HG03095 (cell line): ENCODE measurements around the gene GABRG3.

Experiments
- ATAC-seq: cut with Tn5 transposase; IDR thresholded peaks from one replicate; pipeline ENCODE4 v1.9.1; 2021; ENCODE audit warnings: moderate library complexity; ENCODE audit not compliant: unreplicated experiment

Gene GABRG3

GRCh38 chr15:27094235-27094634, 123.3 kb downstream of the GABRG3 start:
- ATAC-seq: no peak

- no peak for ATAC-seq
Observed at GRCh38 chr15:27095886-27096624, 125.1 kb downstream of the GABRG3 start.

GRCh38 chr15:27097506-27097905, 126.5 kb downstream of the GABRG3 start:
- ATAC-seq: no peak

- ATAC-seq: no peak
Observed at GRCh38 chr15:27101982-27102381, 131.0 kb downstream of the GABRG3 start.

- no peak for ATAC-seq
Observed at GRCh38 chr15:27111323-27111722, 140.3 kb downstream of the GABRG3 start.

GRCh38 chr15:27114473-27114872, 143.5 kb downstream of the GABRG3 start:
- no peak for ATAC-seq

GRCh38 chr15:27119695-27120266, 148.8 kb downstream of the GABRG3 start:
- no peak for ATAC-seq

GRCh38 chr15:27121672-27122071, 150.7 kb downstream of the GABRG3 start:
- no peak for ATAC-seq

- no peak for ATAC-seq
Observed at GRCh38 chr15:27123291-27123690, 152.3 kb downstream of the GABRG3 start.

- no peak for ATAC-seq
Observed at GRCh38 chr15:27123808-27124207, 152.8 kb downstream of the GABRG3 start.

- no peak for ATAC-seq
Observed at GRCh38 chr15:27124287-27124871, 153.4 kb downstream of the GABRG3 start.

- ATAC-seq: no peak
Observed at GRCh38 chr15:27125185-27125584, 154.2 kb downstream of the GABRG3 start.

- ATAC-seq: no peak
Observed at GRCh38 chr15:27126449-27126848, 155.5 kb downstream of the GABRG3 start.

GRCh38 chr15:27127815-27128570, 157.0 kb downstream of the GABRG3 start:
- ATAC-seq: no peak

- no peak for ATAC-seq
Observed at GRCh38 chr15:27133249-27133648, 162.3 kb downstream of the GABRG3 start.

GRCh38 chr15:27134481-27134880, 163.5 kb downstream of the GABRG3 start:
- ATAC-seq: no peak

GRCh38 chr15:27135151-27135550, 164.2 kb downstream of the GABRG3 start:
- ATAC-seq: no peak

GRCh38 chr15:27137127-27137526, 166.1 kb downstream of the GABRG3 start:
- no peak for ATAC-seq

- ATAC-seq: no peak
Observed at GRCh38 chr15:27165590-27165989, 194.6 kb downstream of the GABRG3 start.

GRCh38 chr15:27166917-27167316, 195.9 kb downstream of the GABRG3 start:
- ATAC-seq: no peak

- no peak for ATAC-seq
Observed at GRCh38 chr15:27167738-27168137, 196.8 kb downstream of the GABRG3 start.

- no peak for ATAC-seq
Observed at GRCh38 chr15:27170851-27171250, 199.9 kb downstream of the GABRG3 start.
